Calu3 (cell line): ENCODE results near the gene NANOGP8. TPM values are rescaled to one million over a fixed set of nuclear protein-coding genes. Genes with fewer than 3 reads are reported as not detected.
"Not testable (repeated sequence)": the region's sequence is repeated elsewhere in the genome, so short reads cannot be mapped to it uniquely, and the experiment has no call there.

Experiments used
- BruUV-seq: library from RNA; stranded (reverse); fragments of 400-500 nt; replicated peaks from 2 replicates; lab custom pipeline; 2021; lab: Mats Ljungman, UMichigan
- CTCF ChIA-PET: fragments of 300-600 bp; sonication (Branson Sonifier 250); formaldehyde crosslinking; loops from one replicate; lab custom pipeline; 2022; ENCODE audit warnings: antibody characterized with exemption; lab: Charles Lee
- DNase-seq: peaks from one replicate; pipeline ENCODE4 v3.0.0; 2022
- H3K27ac Mint-ChIP-seq: one replicate; pipeline ENCODE4 v1.8.0; 2022; ENCODE audit warnings: mixed read lengths; ENCODE audit not compliant: unreplicated experiment
- H3K27me3 Mint-ChIP-seq: one replicate; pipeline ENCODE4 v1.8.0; 2022; ENCODE audit warnings: mixed read lengths; ENCODE audit not compliant: unreplicated experiment
- H3K36me3 Mint-ChIP-seq: one replicate; pipeline ENCODE4 v1.8.0; 2022; ENCODE audit warnings: mild to moderate bottlenecking, moderate library complexity, mixed read lengths; ENCODE audit not compliant: insufficient read depth, unreplicated experiment
- H3K4me1 Mint-ChIP-seq: one replicate; pipeline ENCODE4 v1.8.0; 2022; ENCODE audit warnings: mild to moderate bottlenecking, low read depth, mixed read lengths; ENCODE audit not compliant: unreplicated experiment
- H3K4me3 Mint-ChIP-seq: one replicate; pipeline ENCODE4 v1.8.0; 2022; ENCODE audit warnings: mild to moderate bottlenecking, low read depth, moderate library complexity, mixed read lengths; ENCODE audit not compliant: unreplicated experiment
- H3K9me3 Mint-ChIP-seq: one replicate; pipeline ENCODE4 v1.8.0; 2022; ENCODE audit warnings: low read depth, mixed read lengths; ENCODE audit not compliant: unreplicated experiment
- intact Hi-C: fragments of 100-400 bp; cut with micrococcal nuclease; formaldehyde crosslinking; loops from one replicate; pipeline ENCODE4 v1.10.0; 2022; ENCODE audit not compliant: unreplicated experiment
- total RNA-seq: library from RNA; stranded (reverse); gene quantifications from 2 replicates; pipeline ENCODE4 v1.2.3, GENCODE V29; 2022
- TF ChIP-seq, protein P1 (sequence below): fragments of 200-600 bp; IDR thresholded peaks from one replicate; pipeline ENCODE4 v1.8.0; 2022; ENCODE audit warnings: antibody characterized with exemption; ENCODE audit not compliant: unreplicated experiment

Gene NANOGP8
- total RNA-seq, 1 experiment from 2014 or later, result not detected

DNA sequence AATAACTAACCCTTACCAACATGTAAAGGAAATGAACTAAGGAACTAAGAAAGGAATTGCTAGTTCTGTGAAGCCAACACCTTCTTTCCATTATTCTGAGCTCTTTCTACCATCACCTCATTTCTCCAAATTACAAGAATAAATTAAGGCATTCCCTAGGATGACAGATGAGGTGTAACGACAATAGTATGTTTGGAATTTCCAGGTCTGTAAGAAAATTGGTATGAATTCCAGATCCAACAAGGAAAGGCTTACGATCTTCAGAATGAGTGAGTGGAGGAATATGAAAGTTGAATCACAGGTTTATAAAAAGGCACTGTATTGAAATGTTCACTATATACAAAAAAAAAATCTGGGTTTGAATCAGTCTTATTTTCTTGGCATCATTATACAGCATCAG lies 4.5 kb upstream of the NANOGP8 start:
- Mint-ChIP-seq H3K27me3 (no peaks in the 10 kb centered on the region), H3K27ac (no peak overlapping the region), H3K4me1 (no peaks in the 10 kb centered on the region), H3K4me3 (no peak overlapping the region), H3K36me3 (no peaks in the 10 kb centered on the region), H3K9me3 (no peaks in the 10 kb centered on the region)
- DNase-seq, result no peak
- CTCF ChIA-PET, result no interaction called here
- no TSS peak for BruUV-seq
- intact Hi-C loops, result no loop called here
- TF ChIP-seq, protein P1, sequence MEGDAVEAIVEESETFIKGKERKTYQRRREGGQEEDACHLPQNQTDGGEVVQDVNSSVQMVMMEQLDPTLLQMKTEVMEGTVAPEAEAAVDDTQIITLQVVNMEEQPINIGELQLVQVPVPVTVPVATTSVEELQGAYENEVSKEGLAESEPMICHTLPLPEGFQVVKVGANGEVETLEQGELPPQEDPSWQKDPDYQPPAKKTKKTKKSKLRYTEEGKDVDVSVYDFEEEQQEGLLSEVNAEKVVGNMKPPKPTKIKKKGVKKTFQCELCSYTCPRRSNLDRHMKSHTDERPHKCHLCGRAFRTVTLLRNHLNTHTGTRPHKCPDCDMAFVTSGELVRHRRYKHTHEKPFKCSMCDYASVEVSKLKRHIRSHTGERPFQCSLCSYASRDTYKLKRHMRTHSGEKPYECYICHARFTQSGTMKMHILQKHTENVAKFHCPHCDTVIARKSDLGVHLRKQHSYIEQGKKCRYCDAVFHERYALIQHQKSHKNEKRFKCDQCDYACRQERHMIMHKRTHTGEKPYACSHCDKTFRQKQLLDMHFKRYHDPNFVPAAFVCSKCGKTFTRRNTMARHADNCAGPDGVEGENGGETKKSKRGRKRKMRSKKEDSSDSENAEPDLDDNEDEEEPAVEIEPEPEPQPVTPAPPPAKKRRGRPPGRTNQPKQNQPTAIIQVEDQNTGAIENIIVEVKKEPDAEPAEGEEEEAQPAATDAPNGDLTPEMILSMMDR, result no peak

DNA sequence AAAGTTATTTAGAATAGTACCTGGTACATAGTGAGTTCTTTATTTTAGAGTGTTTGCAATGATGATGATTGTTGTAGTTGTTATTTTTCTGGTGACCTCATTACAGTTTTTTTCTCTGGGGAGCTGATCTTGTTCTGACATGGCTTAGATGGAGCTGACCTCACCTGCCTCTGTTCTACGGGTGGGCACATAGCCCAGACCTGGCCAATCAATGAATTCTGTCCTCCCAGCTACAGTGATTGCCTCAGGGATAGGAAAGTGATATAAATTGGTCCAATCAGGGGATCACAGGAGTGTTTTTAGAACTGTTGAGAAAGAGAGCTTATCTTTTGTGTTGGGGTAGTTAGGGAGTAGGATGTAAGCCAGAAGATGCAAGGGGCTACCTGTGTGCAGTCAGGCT lies 3.2 kb upstream of the NANOGP8 start:
- BruUV-seq, result no TSS peak
- intact Hi-C loops, result no loop called here
- DNase-seq, result no peak
- Mint-ChIP-seq H3K27me3 (no peaks in the 10 kb centered on the region), H3K4me3 (no peak overlapping the region), H3K36me3 (no peaks in the 10 kb centered on the region), H3K27ac (no peak overlapping the region), H3K9me3 (no peaks in the 10 kb centered on the region), H3K4me1 (no peaks in the 10 kb centered on the region)
- TF ChIP-seq, protein P1, result no peak
- CTCF ChIA-PET, result no interaction called here

DNA sequence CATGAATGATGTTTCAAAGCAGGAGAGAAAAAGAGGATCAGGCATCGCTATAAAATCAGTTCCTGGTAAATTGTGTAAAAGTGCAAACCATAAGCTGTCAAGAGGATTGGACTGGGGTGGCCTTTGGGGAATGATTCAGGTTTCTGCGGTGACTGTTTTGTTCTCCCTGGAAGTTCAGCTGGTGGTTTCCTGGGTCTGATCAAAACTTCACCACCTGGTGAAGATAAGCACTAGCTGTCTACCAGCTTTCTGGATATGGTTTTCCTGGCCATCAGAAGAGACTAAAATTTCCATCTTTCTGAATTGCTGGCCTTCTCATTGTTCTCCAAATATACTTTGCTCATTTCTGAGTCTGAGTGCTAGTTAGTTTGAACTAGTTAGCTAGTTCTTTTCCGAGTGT lies 2.7 kb upstream of the NANOGP8 start:
- Mint-ChIP-seq H3K27me3 (no peaks in the 10 kb centered on the region), H3K27ac (no peak overlapping the region), H3K4me1 (no peaks in the 10 kb centered on the region), H3K36me3 (no peaks in the 10 kb centered on the region), H3K9me3 (no peaks in the 10 kb centered on the region), H3K4me3 (no peak overlapping the region)
- CTCF ChIA-PET, result no interaction called here
- intact Hi-C loops, result no loop called here
- DNase-seq, result no peak
- TF ChIP-seq, protein P1, result no peak
- BruUV-seq, result no TSS peak

DNA sequence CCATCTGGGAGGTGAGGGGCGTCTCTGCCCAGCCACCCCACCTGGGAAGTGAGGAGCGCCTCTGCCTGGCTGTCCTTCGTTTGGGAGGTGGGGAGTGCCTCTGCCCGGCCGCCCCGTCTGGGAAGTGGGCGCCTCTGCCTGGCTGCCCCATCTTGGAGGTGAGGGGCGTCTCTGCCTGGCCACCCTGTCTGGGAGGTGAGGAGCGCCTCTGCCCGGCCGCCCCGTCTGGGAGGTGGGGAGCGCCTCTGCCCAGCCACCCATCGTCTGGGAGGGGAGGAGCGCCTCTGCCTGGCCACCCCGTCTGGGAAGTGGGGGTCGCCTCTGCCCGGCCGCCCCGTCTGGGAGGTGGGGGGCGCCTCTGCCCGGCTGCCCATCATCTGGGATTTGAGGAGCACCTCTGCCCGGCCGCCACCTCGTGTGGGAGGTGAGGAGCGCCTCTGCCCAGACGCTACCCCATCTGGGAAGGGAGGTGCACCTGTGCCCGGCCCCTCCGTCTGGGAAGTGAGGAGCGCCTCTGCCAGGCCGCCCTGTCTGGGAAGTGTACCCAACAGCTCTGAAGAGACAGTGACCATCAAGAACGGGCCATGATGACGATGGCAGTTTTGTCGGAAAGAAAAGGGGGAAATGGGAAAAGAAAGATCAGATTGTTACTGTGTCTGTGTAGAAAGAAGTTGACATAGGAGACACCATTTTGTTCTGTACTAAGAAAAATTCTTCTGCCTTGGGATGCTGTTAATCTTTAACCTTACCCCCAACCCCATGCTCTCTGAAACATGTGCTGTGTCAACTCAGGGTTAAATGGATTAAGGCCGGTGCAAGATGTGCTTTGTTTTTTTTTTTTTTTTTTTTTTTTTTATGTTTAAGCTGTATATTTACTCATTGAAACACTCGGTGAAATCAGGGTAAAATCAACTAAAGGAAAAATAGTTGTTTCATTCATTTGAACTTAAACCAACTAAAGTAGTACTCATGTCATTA lies 2.4 kb downstream of the NANOGP8 start:
- BruUV-seq, H3K27ac Mint-ChIP-seq, H3K4me1 Mint-ChIP-seq, H3K27me3 Mint-ChIP-seq, DNase-seq, CTCF ChIA-PET, H3K9me3 Mint-ChIP-seq, H3K36me3 Mint-ChIP-seq, intact Hi-C loops, H3K4me3 Mint-ChIP-seq: not testable (repeated sequence)

DNA sequence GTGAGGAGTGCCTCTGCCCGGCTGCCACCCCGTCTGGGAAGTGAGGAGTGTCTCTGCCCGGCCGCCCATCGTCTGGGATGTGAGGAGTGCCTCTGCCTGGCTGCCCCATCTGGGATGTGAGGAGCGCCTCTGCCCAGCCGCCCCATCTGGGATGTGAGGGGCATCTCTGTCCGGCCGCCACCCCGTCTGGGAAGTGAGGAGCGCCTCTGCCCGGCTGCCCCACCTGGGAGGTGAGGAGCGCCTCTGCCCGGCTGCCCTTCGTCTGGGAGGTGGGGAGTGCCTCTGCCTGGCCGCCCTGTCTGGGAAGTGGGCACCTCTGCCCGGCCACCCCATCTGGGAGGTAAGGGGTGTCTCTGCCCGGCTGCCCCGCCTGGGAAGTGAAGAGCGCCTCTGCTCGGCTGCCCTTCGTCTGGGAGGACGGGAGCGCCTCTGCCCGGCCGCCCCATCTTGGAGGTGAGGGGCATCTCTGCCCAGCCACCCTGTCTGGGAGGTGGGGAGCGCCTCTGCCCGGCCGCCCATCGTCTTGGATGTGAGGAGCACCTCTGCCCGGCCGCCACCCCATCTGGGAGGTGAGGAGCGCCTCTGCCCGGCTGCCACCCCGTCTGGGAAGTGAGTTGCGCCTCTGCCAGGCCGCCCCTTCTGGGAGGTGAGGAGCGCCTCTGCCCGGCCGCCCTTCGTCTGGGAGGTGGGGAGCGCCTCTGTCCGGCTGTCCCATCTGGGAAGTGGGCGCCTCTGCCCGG lies 3.3 kb downstream of the NANOGP8 start:
- H3K9me3 Mint-ChIP-seq, CTCF ChIA-PET, H3K4me3 Mint-ChIP-seq, DNase-seq, H3K27ac Mint-ChIP-seq, BruUV-seq, H3K4me1 Mint-ChIP-seq, intact Hi-C loops, H3K27me3 Mint-ChIP-seq, H3K36me3 Mint-ChIP-seq: not testable (repeated sequence)
